BJ (cell line): Measurements from ENCODE around the gene LDLRAP1. TPM values are rescaled to one million over a fixed set of nuclear protein-coding genes. Genes with fewer than 3 reads are reported as not detected.
"Not testable (repeated sequence)": the region's sequence is repeated elsewhere in the genome, so short reads cannot be mapped to it uniquely, and the experiment has no call there.

ENCODE experiments used
- CTCF ChIA-PET: fragments of 350-600 bp; formaldehyde crosslinking; extraction: SDS; loops from one replicate; lab custom pipeline; 2021; ENCODE audit warnings: antibody characterized with exemption, inconsistent platforms; lab: Yijun Ruan, JAX
- POLR2A ChIA-PET: fragments of 300-600 bp; sonication (Branson Sonifier 250); formaldehyde crosslinking; extraction: SDS; loops from one replicate; lab custom pipeline; 2021; ENCODE audit warnings: antibody characterized with exemption; lab: Charles Lee
- DNase-seq: peaks from one replicate; pipeline ENCODE4 v3.0.0-alpha.2; 2011; ENCODE audit warnings: low read depth
- H3K27me3 ChIP-seq: 2 replicates; pipeline ENCODE4 v1.6.0; 2011; ENCODE audit warnings: low read length; ENCODE audit not compliant: control insufficient read depth, insufficient read depth
- H3K36me3 ChIP-seq: 2 replicates; pipeline ENCODE4 v1.5.1; 2011; ENCODE audit warnings: low read length; ENCODE audit not compliant: control insufficient read depth, insufficient read depth
- H3K4me3 ChIP-seq: 2 replicates; pipeline ENCODE4 v1.5.1; 2011; ENCODE audit warnings: low read depth, mild to moderate bottlenecking, control low read depth, low read length
- CTCF ChIP-seq: IDR thresholded peaks from 2 replicates; pipeline ENCODE4 v1.5.1; 2011; ENCODE audit warnings: low read depth, mild to moderate bottlenecking, control low read depth, inconsistent platforms, low read length, moderate library complexity; ENCODE audit not compliant: insufficient read depth
- polyA plus RNA-seq: library from polyadenylated mRNA; depleted of rRNA; stranded (reverse); fragments of >200 nt; gene quantifications from 2 replicates; pipeline ENCODE4 v1.2.3, GENCODE V29; 2011

LDLRAP1 gene
- polyA plus RNA-seq, 1 experiment: 27.2 TPM

- Histone ChIP-seq H3K36me3 (no peaks in the 10 kb centered on the region), H3K4me3 (no peak overlapping the region), H3K27me3 (0 out of 2 replicates have a peak, but pooled peaks cover 2% of the 10 kb centered on the region)
- CTCF ChIA-PET: interaction anchor here (1.0 to 4.8 kb wide), 2 partner anchors 11 to 25 kb away, joined by 3 to 27 read pairs; no protein-coding TSS in a partner anchor
- POLR2A ChIA-PET: no interaction called here
- no peak for DNase-seq
- TF ChIP-seq CTCF: no peak
These were observed 40.3 kb downstream of the LDLRAP1 start for GRCh38 chr1:25583519-25584370.

GRCh38 chr1:25586181-25586588 is 42.8 kb downstream of the LDLRAP1 start:
- Histone ChIP-seq H3K36me3 (no peaks in the 10 kb centered on the region), H3K4me3 (no peak overlapping the region), H3K27me3 (no peaks in the 10 kb centered on the region)
- CTCF ChIA-PET: interaction anchor here (0.9 to 1.7 kb wide), 2 partner anchors 23 to 210 kb away, joined by 3 read pairs; no protein-coding TSS in a partner anchor
- DNase-seq: no peak
- TF ChIP-seq CTCF: no peak
- POLR2A ChIA-PET: no interaction called here

GRCh38 chr1:25587290-25587689 is 43.9 kb downstream of the LDLRAP1 start:
- TF ChIP-seq CTCF: no peak
- CTCF ChIA-PET: interaction anchor here (0.6 to 1.7 kb wide), 4 partner anchors 14 to 1168 kb away, joined by 3 to 4 read pairs (median 3); no protein-coding TSS in a partner anchor
- POLR2A ChIA-PET: no interaction called here

GRCh38 chr1:25588224-25588623 is 44.8 kb downstream of the LDLRAP1 start:
- H3K4me3 ChIP-seq, POLR2A ChIA-PET, H3K36me3 ChIP-seq, DNase-seq, H3K27me3 ChIP-seq, CTCF ChIA-PET: not testable (repeated sequence)

More at GRCh38 chr1:25587290-25587689, 43.9 kb downstream of the LDLRAP1 start:
- Histone ChIP-seq H3K27me3 (no peaks in the 10 kb centered on the region), H3K36me3 (no peaks in the 10 kb centered on the region), H3K4me3 (no peak overlapping the region)
- DNase-seq: no peak

- POLR2A ChIA-PET: not testable (repeated sequence)
- CTCF ChIA-PET: interaction anchor here (1.0 to 1.7 kb wide), 2 partner anchors 16 to 20 kb away, joined by 5 to 6 read pairs; no protein-coding TSS in a partner anchor
These were observed 45.4 kb downstream of the LDLRAP1 start for GRCh38 chr1:25588786-25589185.

GRCh38 chr1:25590096-25590824 is 46.9 kb downstream of the LDLRAP1 start:
- no peaks in the 10 kb centered on the region; the same call in 1 of the 2 replicates for H3K27me3 ChIP-seq
- H3K36me3 ChIP-seq: no peaks in the 10 kb centered on the region
- POLR2A ChIA-PET: no interaction called here
- no peak for DNase-seq
- peak; percentile 24; the same call in 1 of the 2 replicates for TF ChIP-seq CTCF
- no peak overlapping the region for H3K4me3 ChIP-seq
- CTCF ChIA-PET: interaction anchor here (1.0 to 1.7 kb wide), 4 partner anchors 13 to 18 kb away, joined by 4 to 6 read pairs (median 4); no protein-coding TSS in a partner anchor

More at GRCh38 chr1:25588786-25589185, 45.4 kb downstream of the LDLRAP1 start:
- H3K27me3 ChIP-seq, DNase-seq, H3K36me3 ChIP-seq, H3K4me3 ChIP-seq: not testable (repeated sequence)
